Activated naive CD4-positive, alpha-beta T cell treated with anti-CD3 and anti-CD28 coated beads, Interleukin-2, amount 50 U/mL, for 72 hours (primary cell): Measurements from ENCODE around the gene HS3ST3B1. TPM values are rescaled to one million over a fixed set of nuclear protein-coding genes. Genes with fewer than 3 reads are reported as not detected.
A peak's percentile ranks its signal among the peaks of the same experiment; 100 is the strongest.

ENCODE experiments used
- ATAC-seq, 2 donors: fragments of 150-1000 bp; cut with Tn5 transposase; 2 replicates each; pipeline ENCODE4 v1.10.0; 2021; ENCODE audit warnings: mild to moderate bottlenecking in 2 of 2, moderate library complexity in 2 of 2
- DNase-seq, 2 donors: peaks; one replicate each; pipeline ENCODE4 v3.0.0; 2021 to 2022; ENCODE audit warnings: low spot score in 2 of 2
- H3K27ac Mint-ChIP-seq, 2 donors: one replicate each; pipeline ENCODE4 v1.8.0; 2022; ENCODE audit warnings: mild to moderate bottlenecking in 2 of 2, mixed read lengths in 2 of 2
- H3K36me3 Mint-ChIP-seq, 2 donors: one replicate each; pipeline ENCODE4 v1.8.0; 2022; ENCODE audit warnings: mixed read lengths in 2 of 2
- H3K9me3 Mint-ChIP-seq, 2 donors: one replicate each; pipeline ENCODE4 v1.8.0; 2022; ENCODE audit warnings: mixed read lengths in 2 of 2
- total RNA-seq, 2 donors: library from RNA; stranded (reverse); gene quantifications; one replicate each; pipeline ENCODE4 v1.2.3, GENCODE V29; 2022

The HS3ST3B1 gene
- total RNA-seq, 2 donors from 2014 or later: 5.0 to 6.5 TPM

DNA sequence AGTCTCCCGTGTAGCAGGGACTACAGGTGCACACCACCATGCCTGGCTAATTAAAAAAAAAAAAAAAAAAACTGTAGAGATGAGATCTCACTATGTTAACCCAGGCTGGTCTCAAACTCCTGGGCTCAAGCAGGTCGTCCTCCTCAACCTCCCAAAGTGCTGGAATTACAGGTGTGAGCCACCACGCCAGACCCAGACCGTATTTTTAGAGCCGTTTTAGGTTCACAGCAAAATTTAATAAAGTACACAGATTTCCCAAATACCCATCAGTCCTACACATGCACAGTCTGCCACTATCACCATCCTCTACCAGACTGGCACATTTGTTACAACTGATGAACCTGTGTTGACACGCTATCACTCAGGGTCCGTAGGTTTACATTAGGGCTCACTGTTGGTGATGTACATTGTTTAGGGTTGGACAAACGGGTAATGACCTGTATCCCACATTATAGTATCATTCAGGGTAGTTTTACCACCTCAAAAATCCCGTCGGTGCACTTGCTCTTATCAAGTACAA is 10.4 kb downstream of the HS3ST3B1 start:
- ATAC-seq (no peak), DNase-seq (no peak)
- no peaks in the 10 kb centered on the region for H3K36me3 Mint-ChIP-seq
- H3K9me3 Mint-ChIP-seq: no peaks in the 10 kb centered on the region
- H3K27ac Mint-ChIP-seq: no peak overlapping the region

DNA sequence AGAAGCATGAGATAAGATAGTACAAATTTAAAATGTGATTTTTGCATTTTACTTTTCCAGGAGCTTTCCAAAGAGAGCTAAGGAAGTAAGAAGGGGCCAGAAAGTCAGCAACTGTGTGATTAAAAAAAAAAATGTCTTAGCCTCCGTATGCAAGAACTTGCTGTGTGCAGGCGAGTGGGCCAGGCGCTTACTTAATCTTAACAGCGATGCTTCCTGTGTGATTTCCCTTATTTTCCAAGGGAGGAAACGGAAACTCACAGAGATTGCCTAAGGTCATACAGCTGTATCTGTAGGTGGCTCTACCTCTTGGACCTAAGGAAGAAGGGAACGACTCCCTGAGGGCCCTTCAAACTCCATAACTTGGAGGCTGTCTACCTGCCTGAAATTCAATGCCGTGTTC is 11.1 kb downstream of the HS3ST3B1 start:
- Mint-ChIP-seq H3K9me3 (no peaks in the 10 kb centered on the region), H3K27ac (no peak overlapping the region), H3K36me3 (peaks cover 0 to under 1% of the 10 kb centered on the region in 2 donors)
- DNase-seq (no peak), ATAC-seq (no peak)

DNA sequence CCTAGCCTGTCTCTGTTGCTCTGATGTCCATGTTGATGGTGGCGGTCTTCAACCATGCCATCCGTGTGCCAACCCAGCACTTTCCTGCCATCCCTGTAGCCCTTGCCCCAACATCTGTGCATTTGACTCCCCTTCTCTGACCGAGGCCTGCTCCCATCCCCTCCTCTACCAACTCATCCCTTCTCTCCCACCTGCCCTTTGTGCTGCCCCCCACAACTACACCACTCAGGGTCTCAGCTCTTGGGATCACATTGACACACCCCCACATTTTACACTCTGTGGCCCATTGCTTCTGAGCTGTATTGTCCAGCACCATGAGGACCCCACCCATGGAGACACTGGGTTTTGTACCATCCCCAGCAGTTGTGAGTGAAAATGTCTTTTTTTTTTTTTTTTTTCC is 11.6 kb downstream of the HS3ST3B1 start:
- H3K9me3 Mint-ChIP-seq: no peaks in the 10 kb centered on the region
- H3K36me3 Mint-ChIP-seq: peaks cover 0 to 6% of the 10 kb centered on the region in 2 donors
- no peak for DNase-seq
- ATAC-seq: no peak
- H3K27ac Mint-ChIP-seq: no peak overlapping the region

DNA sequence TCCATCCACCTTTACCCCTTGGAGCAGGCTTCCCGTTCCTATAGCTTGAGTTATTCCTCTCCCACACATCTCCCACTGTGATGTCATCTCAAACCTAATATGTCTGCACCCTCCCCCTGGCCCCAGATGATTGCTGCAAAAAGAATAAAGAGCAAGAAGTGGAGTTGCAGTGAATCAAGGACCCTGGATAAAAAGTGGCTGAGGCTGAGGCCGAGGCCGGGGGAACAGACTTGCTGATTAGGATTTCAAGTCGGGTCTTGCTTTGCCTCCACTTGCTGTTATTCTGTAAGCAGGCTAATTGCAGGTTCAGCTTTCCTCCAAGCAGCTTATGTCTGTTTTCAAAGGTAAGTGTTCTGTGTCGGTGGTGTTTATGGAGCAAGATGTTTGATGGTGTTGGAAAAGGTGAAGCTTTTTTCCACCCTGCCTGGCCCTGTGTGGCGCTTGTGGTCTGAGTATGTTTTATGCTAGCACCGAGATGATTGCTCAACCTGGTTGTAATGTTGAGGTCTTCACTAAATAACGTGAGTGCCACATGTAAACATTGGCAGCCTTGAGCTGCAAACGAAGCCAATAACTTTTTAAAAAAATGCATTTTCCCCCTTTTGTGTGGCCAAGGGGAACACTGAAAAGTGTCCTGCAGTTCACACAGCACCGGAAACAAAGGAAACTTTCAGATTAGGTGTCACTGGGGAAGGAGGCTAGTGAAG is 15.4 kb downstream of the HS3ST3B1 start:
- Mint-ChIP-seq H3K9me3 (no peaks in the 10 kb centered on the region), H3K36me3 (peaks cover 0 to 7% of the 10 kb centered on the region in 2 donors), H3K27ac (no peak overlapping the region)
- no peak for ATAC-seq
- DNase-seq: no peak

DNA sequence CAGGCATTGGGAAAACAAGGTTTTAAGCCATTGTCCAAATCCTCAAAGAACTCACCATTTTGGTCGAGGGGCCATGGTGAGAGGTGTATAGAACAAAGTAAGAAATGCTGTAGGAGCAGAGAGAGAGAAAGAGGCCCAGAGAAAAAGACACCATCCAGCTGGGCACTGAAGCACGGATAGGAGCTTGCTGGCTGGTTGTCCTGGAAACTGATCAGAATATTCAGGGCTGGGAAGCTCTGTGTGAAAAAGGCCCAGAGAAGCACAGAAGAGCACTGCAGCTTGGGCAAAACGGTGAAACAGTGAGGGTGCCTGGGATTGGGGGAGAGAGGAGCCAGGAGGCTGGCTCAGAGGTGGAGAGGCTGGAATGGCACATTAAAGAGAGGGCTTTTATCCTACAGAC is 16.5 kb downstream of the HS3ST3B1 start:
- no peak for DNase-seq
- H3K36me3 Mint-ChIP-seq: peaks cover 0 to 7% of the 10 kb centered on the region in 2 donors
- no peak for ATAC-seq
- no peaks in the 10 kb centered on the region for H3K9me3 Mint-ChIP-seq
- H3K27ac Mint-ChIP-seq: peak overlapping the region in 1 of 2 donors; percentile 50

DNA sequence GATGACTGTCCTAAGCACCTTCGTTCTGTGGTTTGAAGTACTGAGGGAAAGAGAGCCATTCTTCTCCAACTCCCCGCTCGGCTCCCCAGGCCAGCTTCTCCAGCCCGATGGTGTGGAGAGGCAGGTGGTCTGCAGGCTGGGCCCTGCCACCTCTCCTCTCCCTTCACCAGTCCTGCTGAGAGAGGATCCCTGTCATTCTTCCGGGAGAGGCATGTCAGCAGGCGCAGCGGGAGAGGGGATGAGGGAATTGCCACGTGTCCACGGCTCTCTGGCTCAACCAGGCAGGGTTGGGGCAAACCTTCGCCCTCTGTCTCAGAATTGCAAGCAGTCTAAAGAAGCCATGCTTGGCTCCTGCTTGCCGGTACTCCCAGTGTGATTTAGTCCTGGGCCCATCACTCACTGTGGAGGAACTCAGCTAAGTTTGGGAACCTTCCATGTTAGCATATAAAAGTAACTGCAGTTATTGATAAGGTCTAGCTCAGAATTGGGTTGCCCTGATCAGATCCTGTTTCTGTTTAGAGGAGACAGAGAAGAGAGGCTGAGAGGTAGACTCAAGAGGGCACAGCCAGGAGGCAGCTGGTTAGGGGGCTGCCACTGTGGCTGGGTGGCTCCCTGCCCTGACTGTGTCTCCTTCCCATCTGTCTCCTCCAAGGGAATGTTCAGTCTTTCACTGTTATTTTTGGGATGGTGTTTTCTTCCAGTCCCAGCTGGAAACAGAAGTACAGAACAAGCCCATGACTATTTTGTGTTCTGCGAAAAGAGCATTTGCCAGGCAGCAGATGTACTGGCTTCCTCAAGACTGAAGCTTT is 17.4 kb downstream of the HS3ST3B1 start:
- Mint-ChIP-seq H3K36me3 (peaks cover 0 to 7% of the 10 kb centered on the region in 2 donors), H3K9me3 (no peaks in the 10 kb centered on the region), H3K27ac (peak overlapping the region in 1 of 2 donors; percentile 70)
- DNase-seq (no peak), ATAC-seq (peak; percentile 25 to 42)

DNA sequence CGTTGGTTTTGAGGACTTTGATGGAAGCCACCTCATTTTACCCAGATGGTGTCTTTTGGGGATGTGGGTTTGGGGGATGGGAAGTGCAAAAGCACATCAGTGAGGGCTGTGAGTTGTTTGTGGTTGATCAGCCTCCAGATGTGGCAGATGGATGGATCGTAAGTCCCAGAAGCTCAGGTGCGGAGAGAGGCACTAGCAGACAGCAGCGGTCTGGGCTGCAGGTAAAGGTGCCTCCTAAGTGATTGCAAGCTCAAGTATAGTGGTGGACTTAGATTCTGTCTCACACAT is 18.0 kb downstream of the HS3ST3B1 start:
- Mint-ChIP-seq H3K9me3 (no peaks in the 10 kb centered on the region), H3K27ac (peak overlapping the region in 1 of 2 donors; percentile 70), H3K36me3 (peaks cover 0 to 7% of the 10 kb centered on the region in 2 donors)
- DNase-seq: no peak
- peak; percentile 69 to 78 for ATAC-seq

DNA sequence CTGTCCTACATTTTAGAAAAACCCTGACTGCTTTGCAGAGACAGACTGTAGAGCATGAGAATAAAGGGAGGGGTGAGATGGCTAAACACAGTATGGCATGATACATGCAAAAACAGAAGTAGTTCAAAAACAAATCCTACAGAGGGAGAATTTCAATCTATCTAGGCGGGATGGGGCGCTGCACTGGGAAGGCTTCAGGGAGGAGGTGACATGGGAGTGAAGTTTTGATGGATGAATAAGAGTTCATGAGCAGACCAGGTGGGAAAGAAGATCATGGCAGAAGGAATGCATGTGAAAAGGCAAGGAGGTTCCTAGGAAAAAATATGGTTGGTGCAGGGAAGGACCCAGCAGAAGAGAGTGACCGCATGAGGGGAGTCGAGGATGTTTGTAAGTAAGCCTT is 19.2 kb downstream of the HS3ST3B1 start:
- Mint-ChIP-seq H3K36me3 (peaks cover 0 to 7% of the 10 kb centered on the region in 2 donors), H3K9me3 (no peaks in the 10 kb centered on the region), H3K27ac (no peak overlapping the region)
- DNase-seq (no peak), ATAC-seq (no peak)

DNA sequence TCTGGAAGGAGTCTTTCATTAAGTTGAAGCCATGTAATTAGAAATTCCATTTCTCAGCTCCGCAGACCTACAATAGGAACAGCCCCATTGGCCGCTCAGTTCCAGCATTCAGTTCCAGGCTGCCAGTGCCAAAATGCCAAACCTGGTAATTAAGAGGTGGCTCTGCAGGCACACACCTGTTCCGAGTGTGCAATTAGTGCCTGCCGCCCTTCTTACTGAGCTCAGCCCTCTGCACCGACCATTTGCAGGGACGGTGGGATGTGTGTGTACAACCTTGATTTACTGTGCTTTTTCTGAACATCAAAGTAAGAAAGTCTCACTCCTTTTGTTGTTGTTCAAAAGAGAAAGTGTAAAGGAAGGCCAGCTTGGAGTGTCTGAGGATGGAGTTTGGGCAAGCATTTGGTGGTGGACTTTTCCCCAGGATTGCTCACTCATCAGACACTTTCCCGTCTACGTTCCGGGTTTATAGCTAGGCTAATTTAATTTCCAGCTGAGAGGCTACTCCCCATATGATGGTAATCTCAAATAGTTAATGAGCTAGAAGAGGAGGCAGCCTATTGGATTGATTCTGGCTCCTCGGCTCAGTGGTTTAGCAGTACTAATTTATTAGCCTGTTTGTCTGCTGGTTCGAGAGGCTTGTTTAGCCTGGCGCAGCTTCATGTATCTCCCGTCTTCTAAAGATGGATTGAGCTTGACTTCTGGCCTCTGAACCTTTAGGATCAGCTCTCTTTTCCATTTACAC is 20.0 kb downstream of the HS3ST3B1 start:
- DNase-seq: no peak
- Mint-ChIP-seq H3K36me3 (peaks cover 4 to 11% of the 10 kb centered on the region in 2 donors), H3K27ac (peak overlapping the region in 1 of 2 donors; percentile 21)

DNA sequence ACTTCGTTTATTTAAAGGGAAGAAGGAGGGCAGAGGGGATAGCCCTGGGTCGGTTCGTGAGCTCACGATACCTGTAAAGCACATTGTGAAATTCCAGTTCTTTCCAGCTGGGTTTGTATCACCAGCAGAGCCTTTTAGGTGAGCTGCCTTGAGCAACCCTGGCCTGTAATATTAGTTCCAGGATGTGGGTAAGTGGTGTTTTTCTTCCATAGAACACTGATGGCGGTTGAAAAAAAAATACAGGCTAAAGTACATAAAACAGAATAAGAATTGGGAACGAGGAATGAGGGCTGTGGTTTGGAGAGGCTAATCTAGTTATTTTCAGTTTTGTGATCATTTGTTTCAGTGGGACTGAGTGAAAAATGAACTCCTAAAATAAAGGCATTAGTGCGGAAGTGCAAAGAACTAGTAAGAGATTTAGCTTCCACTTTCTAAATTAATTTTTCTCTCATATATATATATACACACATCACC is 20.6 kb downstream of the HS3ST3B1 start:
- DNase-seq (no peak), ATAC-seq (peak; percentile 51 to 66)
- peaks cover 0 to 4% of the 10 kb centered on the region in 2 donors for H3K9me3 Mint-ChIP-seq
- H3K36me3 Mint-ChIP-seq: peaks cover 6 to 13% of the 10 kb centered on the region in 2 donors
- H3K27ac Mint-ChIP-seq: peak overlapping the region in 1 of 2 donors; percentile 21

More for the DNA sequence above, 20.0 kb downstream of the HS3ST3B1 start:
- no peak for ATAC-seq
- peaks cover 0 to 3% of the 10 kb centered on the region in 2 donors for H3K9me3 Mint-ChIP-seq

DNA sequence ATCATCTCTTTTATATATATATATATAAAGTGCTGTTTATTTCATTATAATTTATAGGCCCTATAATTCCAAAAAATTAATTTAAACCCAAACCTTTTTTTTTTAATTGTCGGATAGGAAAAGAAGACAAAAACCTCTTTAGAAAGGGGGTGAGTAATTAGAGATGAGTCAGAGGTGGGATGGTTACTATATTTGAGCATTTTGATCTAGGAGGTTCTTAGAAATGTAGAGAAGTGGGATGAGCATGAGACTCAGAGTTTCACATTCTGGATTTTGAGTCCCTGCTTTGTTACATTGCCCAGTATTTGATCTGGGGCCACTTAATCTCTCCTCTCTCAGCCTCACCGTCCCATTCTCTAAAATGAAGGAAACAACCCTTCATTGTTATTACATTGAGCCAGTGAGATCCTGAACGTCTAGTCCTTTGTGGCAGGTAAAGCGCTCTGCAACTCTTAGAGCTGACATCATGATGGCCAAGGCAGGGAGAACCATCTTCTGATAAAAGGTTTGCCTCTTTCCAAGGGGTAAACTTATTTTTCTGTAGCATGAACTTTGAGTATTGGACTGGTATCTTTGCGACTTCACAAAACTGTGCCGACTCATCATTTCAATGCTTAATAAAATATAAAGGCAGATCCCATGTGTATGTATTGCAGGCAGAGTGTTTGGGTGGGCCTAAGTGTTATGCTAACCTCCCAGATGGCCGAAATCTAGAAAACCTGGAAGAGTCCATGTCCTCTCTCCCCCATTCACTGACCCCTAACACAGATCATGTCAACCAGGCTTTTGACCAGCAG is 21.3 kb downstream of the HS3ST3B1 start:
- H3K36me3 Mint-ChIP-seq: peaks cover 6 to 11% of the 10 kb centered on the region in 2 donors
- H3K9me3 Mint-ChIP-seq: peaks cover 0 to 4% of the 10 kb centered on the region in 2 donors
- DNase-seq (no peak), ATAC-seq (peak; percentile 30 to 60)
- peak overlapping the region in 1 of 2 donors; percentile 21 for H3K27ac Mint-ChIP-seq

DNA sequence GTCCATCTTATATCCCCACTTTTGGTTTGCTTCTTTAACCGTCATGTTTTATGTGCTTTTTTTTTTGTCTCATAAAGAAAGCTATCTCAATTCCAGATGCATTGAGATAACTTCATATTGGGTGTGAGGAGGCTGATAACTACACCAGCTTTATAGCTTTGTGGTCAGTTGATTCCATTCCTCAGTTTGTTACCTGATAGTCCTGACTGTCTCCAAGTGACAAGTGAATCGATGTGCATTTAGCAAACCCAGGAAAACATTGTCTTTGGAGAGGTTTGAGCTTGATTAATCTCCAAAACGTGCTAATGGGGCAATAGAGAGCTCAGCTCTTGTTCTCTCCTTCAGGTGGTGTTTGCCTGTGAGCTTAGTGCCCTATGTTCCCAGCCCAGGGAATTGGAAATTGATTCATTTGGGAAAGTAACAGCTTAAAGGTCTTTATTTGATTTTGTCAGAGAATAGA is 22.7 kb downstream of the HS3ST3B1 start:
- ATAC-seq (no peak), DNase-seq (no peak)
- Mint-ChIP-seq H3K9me3 (peaks cover 0 to 4% of the 10 kb centered on the region in 2 donors), H3K27ac (no peak overlapping the region), H3K36me3 (peaks cover 6% of the 10 kb centered on the region in 2 donors)

DNA sequence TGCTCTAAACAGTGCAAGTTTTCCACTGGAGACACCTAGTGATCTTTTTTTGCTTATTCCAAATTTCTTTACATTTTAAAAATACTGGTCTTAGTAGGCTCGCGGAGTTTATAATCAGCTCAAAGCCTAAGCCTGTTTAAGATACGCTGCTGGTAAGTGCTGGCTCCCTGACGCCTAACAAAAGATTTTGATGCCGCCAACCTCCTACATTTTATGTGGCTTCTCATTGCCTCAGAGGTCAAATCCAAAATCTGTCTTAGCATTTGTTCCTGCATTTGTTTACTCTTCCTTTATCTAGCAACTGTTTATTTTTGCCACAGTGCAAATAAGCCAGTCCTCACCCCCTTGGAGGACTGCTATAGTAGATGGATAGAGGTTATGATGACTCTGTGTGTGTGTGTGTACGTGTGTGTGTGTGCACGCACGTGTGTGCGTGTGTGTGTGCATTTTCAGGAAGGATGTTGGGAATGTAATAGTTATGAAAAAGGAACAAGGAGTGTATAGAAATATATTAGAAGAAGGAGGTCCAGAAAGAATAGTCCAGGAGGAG is 24.8 kb downstream of the HS3ST3B1 start:
- Mint-ChIP-seq H3K9me3 (peaks cover 0 to 4% of the 10 kb centered on the region in 2 donors), H3K36me3 (peaks cover 6% of the 10 kb centered on the region in 2 donors), H3K27ac (peak overlapping the region in 1 of 2 donors; percentile 1)
- no peak for ATAC-seq
- no peak for DNase-seq

DNA sequence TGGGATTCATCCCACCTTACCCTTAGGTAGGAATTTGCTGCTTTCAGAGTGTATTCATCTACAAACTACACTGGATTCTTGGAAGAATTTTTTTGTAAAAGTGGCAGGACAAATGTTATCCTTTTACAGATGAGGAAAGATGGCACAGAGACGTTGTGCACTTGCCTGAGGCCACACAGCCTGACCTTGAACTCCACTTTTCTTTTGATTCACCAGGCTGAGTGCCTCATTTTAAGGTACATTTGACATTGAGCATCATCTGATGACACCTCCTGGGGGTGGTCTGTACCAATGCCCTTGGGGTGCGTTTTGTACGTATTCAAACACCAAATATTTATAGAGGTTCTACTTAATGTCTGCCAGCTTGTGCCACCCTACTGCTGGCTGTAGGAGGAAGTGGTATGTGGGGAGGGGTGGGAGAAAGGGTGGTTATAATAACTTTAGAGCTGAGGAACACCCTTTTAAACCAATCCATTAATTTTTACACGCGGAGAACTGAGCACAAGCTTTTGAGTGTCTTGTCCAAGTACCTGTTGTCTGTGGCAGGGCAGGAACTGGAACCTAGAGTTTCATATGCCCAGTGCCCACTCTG is 29.1 kb downstream of the HS3ST3B1 start:
- ATAC-seq (no peak), DNase-seq (no peak)
- peak overlapping the region in 1 of 2 donors; percentile 18 for H3K27ac Mint-ChIP-seq
- H3K36me3 Mint-ChIP-seq: peaks cover 6 to 10% of the 10 kb centered on the region in 2 donors
- peaks cover 0 to 4% of the 10 kb centered on the region in 2 donors for H3K9me3 Mint-ChIP-seq

DNA sequence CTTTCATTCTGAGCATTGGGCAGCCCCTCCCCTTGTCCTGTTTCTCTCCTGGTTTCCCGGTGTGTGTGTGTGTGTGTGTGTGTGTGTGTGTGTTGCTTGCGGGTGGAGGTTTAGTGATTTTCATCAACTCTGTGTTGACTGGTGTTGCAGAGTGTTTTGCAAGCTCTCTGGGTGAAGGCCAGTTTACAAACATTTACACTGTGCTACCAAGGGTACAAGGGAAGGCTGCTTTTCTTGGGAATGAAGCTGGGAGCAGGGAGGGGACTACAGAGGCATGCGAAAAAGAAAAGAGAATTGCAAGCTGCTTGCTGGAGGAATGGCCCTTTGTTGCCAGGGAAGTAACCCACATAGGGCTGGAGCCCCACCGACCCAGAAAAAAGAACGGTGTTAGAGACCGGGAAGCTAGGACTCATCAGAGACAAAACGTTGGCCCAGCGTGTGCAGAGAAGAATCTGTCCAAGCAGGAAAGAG is 29.6 kb downstream of the HS3ST3B1 start:
- peaks cover 0 to 4% of the 10 kb centered on the region in 2 donors for H3K9me3 Mint-ChIP-seq
- peak overlapping the region in 1 of 2 donors; percentile 18 for H3K27ac Mint-ChIP-seq
- no peak for DNase-seq
- peaks cover 6 to 12% of the 10 kb centered on the region in 2 donors for H3K36me3 Mint-ChIP-seq
- ATAC-seq: no peak
